ENCODE results near the gene ESCO1. TPM values are rescaled to one million over a fixed set of nuclear protein-coding genes. Genes with fewer than 3 reads are reported as not detected.

The ESCO1 gene
- total RNA-seq, 1 donor from 2014 or later, result 12.0 TPM

GRCh38 chr18:21484851-21485636, 115.5 kb downstream of the ESCO1 start:
- peaks cover 10% of the 10 kb centered on the region for H3K4me1 Mint-ChIP-seq (ENCODE audit: low read depth)

GRCh38 chr18:21483051-21483450, 117.5 kb downstream of the ESCO1 start:
- no peak overlapping the region for H3K27ac Mint-ChIP-seq (ENCODE audit: unreplicated experiment)
- no peak overlapping the region for H3K4me3 Mint-ChIP-seq (ENCODE audit: unreplicated experiment)
- TF ChIP-seq CTCF (IDR thresholded peaks at IDR 0.05), result no peak
- H3K27me3 Mint-ChIP-seq (ENCODE audit: low read depth), result no peaks in the 10 kb centered on the region
- peaks cover 10% of the 10 kb centered on the region for H3K4me1 Mint-ChIP-seq (ENCODE audit: low read depth)
- no peaks in the 10 kb centered on the region for H3K9me3 Mint-ChIP-seq (ENCODE audit: low read depth)
- DNase-seq (ENCODE audit: low spot score), result no peak
- H3K36me3 Mint-ChIP-seq (ENCODE audit: low read depth), result no peaks in the 10 kb centered on the region

More at GRCh38 chr18:21484851-21485636, 115.5 kb downstream of the ESCO1 start:
- H3K9me3 Mint-ChIP-seq (ENCODE audit: low read depth), result no peaks in the 10 kb centered on the region
- H3K4me3 Mint-ChIP-seq (ENCODE audit: unreplicated experiment), result no peak overlapping the region
- no peak for TF ChIP-seq CTCF (IDR thresholded peaks at IDR 0.05)
- H3K36me3 Mint-ChIP-seq (ENCODE audit: low read depth), result no peaks in the 10 kb centered on the region
- H3K27me3 Mint-ChIP-seq (ENCODE audit: low read depth), result no peaks in the 10 kb centered on the region
- peak overlapping the region; percentile 14 for H3K27ac Mint-ChIP-seq (ENCODE audit: unreplicated experiment)
- DNase-seq (ENCODE audit: low spot score), result no peak

GRCh38 chr18:21481739-21482138, 118.8 kb downstream of the ESCO1 start:
- Mint-ChIP-seq H3K4me1 (ENCODE audit: low read depth) (peaks cover 10% of the 10 kb centered on the region), H3K36me3 (ENCODE audit: low read depth) (no peaks in the 10 kb centered on the region), H3K4me3 (ENCODE audit: unreplicated experiment) (no peak overlapping the region), H3K27me3 (ENCODE audit: low read depth) (no peaks in the 10 kb centered on the region), H3K9me3 (ENCODE audit: low read depth) (no peaks in the 10 kb centered on the region), H3K27ac (ENCODE audit: unreplicated experiment) (no peak overlapping the region)
- TF ChIP-seq CTCF (IDR thresholded peaks at IDR 0.05), result no peak
- DNase-seq (ENCODE audit: low spot score), result no peak

- TF ChIP-seq CTCF (IDR thresholded peaks at IDR 0.05), result no peak
- H3K9me3 Mint-ChIP-seq (ENCODE audit: low read depth), result no peaks in the 10 kb centered on the region
- no peak for DNase-seq (ENCODE audit: low spot score)
- H3K27ac Mint-ChIP-seq (ENCODE audit: unreplicated experiment), result no peak overlapping the region
- peaks cover under 1% of the 10 kb centered on the region for H3K4me1 Mint-ChIP-seq (ENCODE audit: low read depth)
- no peaks in the 10 kb centered on the region for H3K36me3 Mint-ChIP-seq (ENCODE audit: low read depth)
- no peaks in the 10 kb centered on the region for H3K27me3 Mint-ChIP-seq (ENCODE audit: low read depth)
- H3K4me3 Mint-ChIP-seq (ENCODE audit: unreplicated experiment), result no peak overlapping the region
Measured at GRCh38 chr18:21479721-21480120, 120.8 kb downstream of the ESCO1 start.

Other genes with a start within 250 kb of the ESCO1 start
- 27.5 to 53.6 TPM (median 33.7 TPM) in 3 replicates for gene SNRPD1, start 11.6 kb upstream of the ESCO1 start, total RNA-seq
- 3.7 to 6.8 TPM (median 4.3 TPM) in 3 replicates for gene ABHD3, start 104.1 kb upstream of the ESCO1 start, total RNA-seq
- 68.0 to 75.4 TPM (median 70.2 TPM) in 3 replicates for gene MIB1, start 140.1 kb upstream of the ESCO1 start, total RNA-seq